OCI-LY7 (cell line): ENCODE data around the gene CKLF.

Experiments
- EZH2phosphoT487 ChIP-seq: fragments of 200-600 bp; sonication (generic); IDR thresholded peaks from 2 replicates; pipeline ENCODE4 v1.6.1; 2018; ENCODE audit warnings: low read depth, borderline replicate concordance, mild to moderate bottlenecking, mixed run types, antibody characterized with exemption, low read length, moderate library complexity, mixed read lengths
- TF ChIP-seq, protein P1 (sequence below): fragments of 200-600 bp; sonication (generic); conservative IDR thresholded peaks from 2 replicates; pipeline ENCODE4 v1.5.1; 2014; ENCODE audit warnings: mild to moderate bottlenecking, antibody characterized with exemption, low read length, moderate library complexity, mixed read lengths

DNA sequence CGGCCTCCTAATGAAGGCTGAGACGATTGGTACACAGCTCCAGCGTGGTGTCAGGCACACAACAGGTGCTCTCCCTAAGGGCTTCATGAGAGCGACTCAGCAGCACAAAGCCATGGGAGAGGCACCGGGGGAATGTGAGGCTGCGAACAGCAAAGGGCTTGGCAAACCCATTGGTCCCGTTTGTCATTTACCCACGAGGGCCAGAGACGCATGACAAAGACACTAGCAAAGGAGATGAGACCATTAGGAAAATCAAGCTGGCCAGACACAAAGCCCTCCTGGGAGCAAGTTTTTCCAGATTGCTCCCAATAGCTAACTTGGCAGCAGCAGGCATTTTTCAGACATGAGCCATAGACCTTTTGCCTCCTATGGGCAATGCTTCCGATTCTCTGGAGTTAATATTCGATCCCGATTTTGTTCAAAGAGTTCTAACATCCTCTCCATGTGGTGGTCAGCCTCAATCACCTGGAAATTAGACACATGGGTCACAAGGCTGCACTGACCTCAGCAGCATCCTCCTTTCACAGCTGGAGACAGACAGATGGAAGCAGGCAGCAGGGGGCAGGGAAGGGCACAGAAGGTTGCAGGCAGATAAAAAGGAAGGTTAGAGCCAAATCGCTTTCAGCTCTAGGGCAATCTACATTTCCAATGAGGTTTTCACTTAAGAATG lies 40.6 kb upstream of the CKLF start:
- TF ChIP-seq, protein P1, sequence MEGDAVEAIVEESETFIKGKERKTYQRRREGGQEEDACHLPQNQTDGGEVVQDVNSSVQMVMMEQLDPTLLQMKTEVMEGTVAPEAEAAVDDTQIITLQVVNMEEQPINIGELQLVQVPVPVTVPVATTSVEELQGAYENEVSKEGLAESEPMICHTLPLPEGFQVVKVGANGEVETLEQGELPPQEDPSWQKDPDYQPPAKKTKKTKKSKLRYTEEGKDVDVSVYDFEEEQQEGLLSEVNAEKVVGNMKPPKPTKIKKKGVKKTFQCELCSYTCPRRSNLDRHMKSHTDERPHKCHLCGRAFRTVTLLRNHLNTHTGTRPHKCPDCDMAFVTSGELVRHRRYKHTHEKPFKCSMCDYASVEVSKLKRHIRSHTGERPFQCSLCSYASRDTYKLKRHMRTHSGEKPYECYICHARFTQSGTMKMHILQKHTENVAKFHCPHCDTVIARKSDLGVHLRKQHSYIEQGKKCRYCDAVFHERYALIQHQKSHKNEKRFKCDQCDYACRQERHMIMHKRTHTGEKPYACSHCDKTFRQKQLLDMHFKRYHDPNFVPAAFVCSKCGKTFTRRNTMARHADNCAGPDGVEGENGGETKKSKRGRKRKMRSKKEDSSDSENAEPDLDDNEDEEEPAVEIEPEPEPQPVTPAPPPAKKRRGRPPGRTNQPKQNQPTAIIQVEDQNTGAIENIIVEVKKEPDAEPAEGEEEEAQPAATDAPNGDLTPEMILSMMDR = peak; percentile 57
- no peak for TF ChIP-seq EZH2phosphoT487
